ENCODE results near the gene NFIB.
A peak's percentile ranks its signal among the peaks of the same experiment; 100 is the strongest.

Gene NFIB

DNA sequence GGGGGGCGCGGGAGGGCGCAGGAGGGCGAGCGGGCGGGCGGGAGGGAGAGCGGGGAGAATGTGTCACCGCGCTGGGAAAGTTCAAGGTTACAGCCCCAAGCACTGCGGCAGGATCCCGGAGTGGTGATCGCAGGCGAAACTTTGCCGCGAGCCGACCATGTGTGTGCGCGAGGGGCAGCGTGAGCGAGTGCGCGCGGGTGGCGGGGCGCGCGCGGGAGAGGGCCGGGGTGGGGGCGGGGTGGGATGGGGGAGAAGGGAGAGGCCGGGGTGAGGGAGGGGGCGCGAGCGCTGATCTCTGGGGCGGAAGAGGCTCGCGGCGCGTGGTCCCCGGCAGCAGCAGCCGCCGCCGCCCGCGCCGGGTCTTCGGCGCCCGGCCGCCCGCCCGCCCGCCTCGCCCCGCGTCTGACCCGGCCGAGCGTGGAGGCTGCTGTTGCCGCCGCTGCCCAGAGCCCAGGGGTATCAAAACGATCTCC, at the start of gene NFIB:
NFIB (minus strand) TSS at position 191 of the 473 bp plus-strand sequence. CDS start 630 bp downstream, outside the sequence.
- DNase-seq (ENCODE audit: low spot score): no peak

DNA sequence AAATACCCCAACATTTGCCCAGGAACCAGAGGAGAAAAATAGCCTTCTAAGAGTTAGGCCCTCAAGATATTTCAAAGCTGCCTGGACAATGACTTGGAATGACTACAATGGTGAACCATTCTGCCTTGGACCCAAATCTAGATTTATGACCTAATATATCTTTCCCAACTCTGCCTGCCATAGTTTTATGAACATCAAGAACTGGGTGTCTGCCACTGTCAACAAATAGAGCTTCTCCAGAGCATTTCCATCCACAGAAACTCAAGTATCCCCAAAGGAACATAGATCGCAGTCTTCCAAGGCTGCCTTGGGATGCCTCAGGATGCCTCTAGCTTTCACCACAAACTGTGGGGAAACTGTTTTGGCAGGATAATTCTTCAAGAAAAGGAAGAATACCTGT, 48.2 kb upstream of the NFIB start:
- peak; percentile 38 for DNase-seq (ENCODE audit: low spot score)

- DNase-seq (ENCODE audit: low spot score): no peak
Measured at GRCh38 chr9:14361074-14361473, 47.1 kb upstream of the NFIB start.

DNA sequence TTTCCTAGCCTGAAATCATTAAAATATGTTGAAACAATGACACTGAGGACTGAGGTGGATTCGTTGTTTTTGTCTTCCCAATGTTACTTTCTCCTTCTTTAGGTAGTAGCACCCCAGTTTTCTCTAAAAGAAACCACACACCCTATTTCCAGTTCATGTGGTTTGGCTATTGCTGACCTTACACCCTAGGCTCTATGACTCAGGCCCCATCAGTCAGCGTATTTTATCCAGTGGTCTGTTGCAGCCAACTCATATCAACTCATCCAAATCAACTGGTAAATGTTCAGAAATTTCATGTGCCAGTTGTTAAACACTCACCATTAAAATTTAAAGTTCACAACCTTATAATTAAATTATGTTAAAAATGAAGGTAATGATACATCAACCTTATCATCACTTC, 44.6 kb upstream of the NFIB start:
- DNase-seq (ENCODE audit: low spot score): no peak

GRCh38 chr9:14356351-14357265, 42.7 kb upstream of the NFIB start:
- no peak for DNase-seq (ENCODE audit: low spot score)

DNA sequence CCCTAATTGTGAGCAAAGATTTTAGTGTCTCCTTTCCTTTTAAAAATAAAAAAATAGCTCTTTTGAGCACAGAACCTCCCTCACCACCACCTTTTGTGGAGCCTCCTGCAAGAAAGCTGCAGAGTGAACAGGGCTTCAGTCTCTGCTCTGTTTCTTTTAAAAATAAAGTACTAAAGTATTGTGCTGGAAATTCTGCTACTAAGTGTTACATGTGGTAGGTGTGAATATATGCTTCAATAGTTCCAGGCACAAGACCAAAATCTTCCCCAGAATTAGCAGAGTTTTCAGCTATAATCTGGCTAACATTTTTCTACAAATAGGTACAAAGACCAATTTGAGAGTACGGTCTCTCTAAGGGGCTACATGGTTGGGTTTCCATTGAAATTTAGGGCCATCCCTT, 40.3 kb upstream of the NFIB start:
- DNase-seq (ENCODE audit: low spot score): no peak

- peak; percentile 75 for DNase-seq (ENCODE audit: low spot score)
Measured at GRCh38 chr9:14353222-14354056, 39.5 kb upstream of the NFIB start.

GRCh38 chr9:14352503-14352902, 38.6 kb upstream of the NFIB start:
- no peak for DNase-seq (ENCODE audit: low spot score)

GRCh38 chr9:14351221-14351836, 37.4 kb upstream of the NFIB start:
- no peak for DNase-seq (ENCODE audit: low spot score)

- DNase-seq (ENCODE audit: low spot score): no peak
Measured at GRCh38 chr9:14350754-14351153, 36.8 kb upstream of the NFIB start.

- no peak for DNase-seq (ENCODE audit: low spot score)
Measured at GRCh38 chr9:14350349-14350728, 36.4 kb upstream of the NFIB start.

DNA sequence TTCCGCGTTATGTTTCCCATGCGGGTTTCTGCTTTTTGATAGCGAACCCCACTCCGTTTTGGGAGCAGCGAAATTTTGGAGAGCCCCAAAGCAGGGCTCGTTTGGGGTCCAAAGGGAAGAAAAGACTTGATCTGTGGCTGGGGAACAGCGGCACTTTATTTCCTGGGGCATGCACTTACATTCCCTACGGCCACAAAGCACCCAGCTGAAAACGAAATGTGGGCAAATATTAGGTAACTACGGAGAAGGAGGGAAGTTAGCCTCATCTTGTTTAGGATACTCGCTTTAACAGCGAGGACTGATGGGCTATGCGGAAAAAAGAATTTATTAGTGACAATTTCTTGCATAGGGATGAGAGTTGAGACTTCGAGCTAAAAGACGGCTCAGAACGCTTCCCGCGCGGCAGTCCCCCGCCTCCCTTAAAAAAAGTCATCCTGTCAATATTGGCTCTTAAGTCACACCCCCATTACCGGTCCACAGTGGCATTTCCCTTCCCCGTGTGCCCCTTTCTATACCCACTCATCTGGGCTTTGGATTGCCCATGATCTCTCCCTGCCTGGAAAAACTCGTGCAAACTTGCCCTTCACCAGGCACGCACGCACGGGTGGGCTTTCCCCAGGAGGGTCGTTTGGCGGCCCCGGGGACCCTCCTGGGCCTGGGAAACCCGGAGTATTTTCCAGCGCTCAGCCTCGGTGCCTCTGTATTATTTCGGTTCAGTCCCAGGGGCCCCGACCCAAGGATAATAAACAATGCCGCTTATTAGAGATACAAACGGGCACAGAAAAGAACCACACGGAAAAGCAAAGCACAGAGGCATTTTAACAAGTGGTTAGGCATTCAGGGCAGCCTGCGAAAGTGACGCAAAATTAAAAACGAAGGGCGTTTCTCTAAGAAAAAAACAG, 35.8 kb upstream of the NFIB start:
- no peak for DNase-seq (ENCODE audit: low spot score)

DNA sequence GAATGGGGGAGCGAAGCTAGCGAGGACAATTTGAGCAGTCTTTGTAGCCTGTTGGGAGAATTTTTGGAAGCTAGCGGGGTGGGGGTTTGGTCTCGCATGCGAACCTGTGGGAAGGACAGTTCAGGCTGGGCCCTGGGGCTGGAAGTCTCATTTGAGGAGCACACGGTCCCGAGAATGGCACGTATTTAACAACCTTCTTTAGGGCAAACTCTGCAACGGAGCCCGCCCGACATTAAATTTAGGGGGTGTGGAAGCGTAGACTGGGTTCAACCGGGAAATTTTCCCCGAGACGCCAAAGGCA, 35.2 kb upstream of the NFIB start:
- DNase-seq (ENCODE audit: low spot score): no peak

DNA sequence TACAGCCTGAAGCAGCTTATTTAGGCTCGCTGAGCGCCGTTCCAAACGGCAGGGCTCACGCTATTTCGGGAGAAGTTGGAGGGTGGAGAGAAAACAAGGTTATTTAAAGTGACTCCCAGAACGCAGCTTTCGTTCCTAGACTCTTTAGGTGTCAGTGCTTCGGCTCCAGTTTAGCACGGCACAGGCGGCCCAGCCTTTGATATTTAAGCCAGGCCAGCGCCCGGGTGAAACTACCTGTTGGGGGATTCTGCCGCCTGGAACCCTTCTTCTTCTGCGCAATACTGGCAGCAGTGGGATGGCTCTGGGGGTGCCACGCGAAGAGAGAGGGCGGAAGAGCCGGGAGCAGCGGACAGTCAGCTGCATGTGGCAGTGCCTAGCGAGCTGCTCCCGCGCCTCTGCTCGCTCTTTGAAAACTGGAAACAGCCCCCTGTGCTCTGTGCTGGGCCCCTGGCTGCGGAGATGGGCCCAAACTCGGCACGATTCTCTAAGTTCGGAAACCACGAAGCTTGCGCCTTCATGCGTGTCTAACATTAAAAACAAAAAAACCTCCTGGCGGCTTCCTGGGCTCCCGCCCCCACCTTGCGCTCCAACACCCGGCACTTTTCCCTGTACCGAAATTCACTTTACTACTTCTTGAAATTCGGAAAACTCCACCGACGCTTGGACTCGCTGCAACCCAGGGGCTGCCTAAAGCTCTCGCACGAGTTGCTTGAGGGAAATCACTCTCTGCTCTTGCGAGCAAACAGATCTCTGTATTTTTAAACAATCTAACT, 34.6 kb upstream of the NFIB start:
- DNase-seq (ENCODE audit: low spot score): no peak

GRCh38 chr9:14348123-14348372, 34.1 kb upstream of the NFIB start:
- DNase-seq (ENCODE audit: low spot score): no peak

DNA sequence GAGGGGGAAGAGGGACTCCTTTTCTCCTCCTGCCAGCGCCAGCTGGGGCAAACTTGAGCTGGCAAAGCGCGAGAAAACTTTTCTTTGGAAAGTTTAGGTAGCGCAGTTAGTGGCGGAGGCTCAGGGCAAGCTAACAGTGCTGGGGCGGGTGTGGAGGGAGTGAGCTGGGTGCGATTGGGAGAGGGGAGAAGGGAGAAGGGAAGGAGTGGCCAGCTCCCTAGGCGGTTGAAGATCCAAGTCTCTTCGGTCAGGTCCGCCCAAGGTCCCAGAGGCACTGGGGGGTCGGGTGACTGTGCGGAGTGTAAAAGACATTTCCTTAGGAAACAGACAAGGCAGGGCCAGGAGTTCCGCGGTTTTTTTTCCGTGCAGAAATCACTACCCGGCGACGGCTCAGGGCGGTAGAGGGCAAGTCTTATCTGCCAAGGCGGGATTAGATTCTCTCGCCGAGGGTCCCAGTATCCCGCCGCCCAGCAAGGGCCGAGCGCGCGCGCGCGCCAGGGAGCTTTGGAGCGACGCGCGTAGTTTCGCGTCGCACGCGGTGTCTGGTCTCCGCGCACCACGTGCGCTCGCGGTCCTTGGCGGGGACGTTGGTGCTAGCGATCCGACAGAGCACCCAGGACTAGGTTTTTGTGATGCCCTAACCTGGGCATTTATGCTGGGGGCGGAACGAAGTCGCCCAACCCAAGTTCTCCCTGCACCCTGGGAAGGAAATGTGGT, 33.6 kb upstream of the NFIB start:
- no peak for DNase-seq (ENCODE audit: low spot score)

- DNase-seq (ENCODE audit: low spot score): no peak
Measured at GRCh38 chr9:14346811-14347405, 33.0 kb upstream of the NFIB start.

- DNase-seq (ENCODE audit: low spot score): no peak
Measured at GRCh38 chr9:14346231-14346791, 32.4 kb upstream of the NFIB start.

DNA sequence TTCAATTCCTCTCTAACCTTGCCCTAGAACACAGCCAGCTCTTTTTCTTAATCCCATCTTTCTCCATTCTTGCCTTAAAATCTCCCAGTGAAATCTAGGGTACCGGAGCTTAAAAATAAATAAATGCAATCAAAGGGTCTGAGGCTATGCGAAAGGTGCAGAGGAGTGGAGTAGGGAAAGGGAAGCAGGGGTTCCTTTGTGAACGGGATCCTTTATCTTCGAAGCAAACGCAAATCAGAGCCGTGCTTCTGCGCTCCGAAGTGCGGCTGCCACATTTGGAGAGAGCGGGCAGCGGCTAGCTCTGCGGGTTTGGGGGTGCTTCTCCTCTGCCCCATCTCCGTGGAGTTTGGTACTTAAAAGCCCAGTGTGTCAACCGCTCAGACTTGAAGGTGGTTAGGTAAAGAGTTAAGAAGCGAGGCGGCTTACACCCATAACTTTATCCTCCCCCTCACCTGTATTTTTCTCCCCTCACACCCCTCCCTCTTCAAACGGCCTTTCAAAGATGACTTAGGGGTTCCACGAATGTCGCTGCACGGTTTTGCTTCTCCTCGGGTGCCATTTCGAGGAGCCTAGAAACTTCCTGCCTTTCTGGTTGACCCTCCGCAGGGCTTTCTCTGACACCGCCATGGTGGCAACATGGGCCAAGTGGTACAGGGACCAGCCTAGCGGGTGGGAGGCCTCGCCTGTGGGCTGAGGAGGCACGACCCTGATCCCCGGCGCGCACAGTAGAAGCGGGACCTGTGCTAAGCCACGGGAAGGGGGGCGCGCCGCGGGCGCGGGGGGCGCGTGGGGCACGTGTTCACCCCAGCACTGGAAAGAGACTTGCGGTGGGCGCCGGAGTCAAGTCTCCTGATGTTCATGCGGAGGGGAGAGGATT, 31.7 kb upstream of the NFIB start:
- no peak for DNase-seq (ENCODE audit: low spot score)
